Nephron (organoid): ENCODE data around the gene ZNF764.

Experiments used
- H3K27ac Mint-ChIP-seq, 3 experiments: 2 replicates each; pipeline ENCODE4 v1.8.0; 2020; ENCODE audit warnings: mixed read lengths in 3 of 3, mild to moderate bottlenecking in 2 of 3, moderate library complexity in 1 of 3
- H3K27me3 Mint-ChIP-seq: 2 replicates; pipeline ENCODE4 v1.8.0; 2021; ENCODE audit warnings: low read depth, mild to moderate bottlenecking, moderate library complexity, mixed read lengths
- H3K36me3 Mint-ChIP-seq: 2 replicates; pipeline ENCODE4 v1.8.0; 2020; ENCODE audit warnings: low read depth, mixed read lengths
- H3K4me1 Mint-ChIP-seq: 2 replicates; pipeline ENCODE4 v1.8.0; 2020; ENCODE audit warnings: mixed read lengths
- H3K4me3 Mint-ChIP-seq, 3 experiments: 2 replicates each; pipeline ENCODE4 v1.8.0; 2020; ENCODE audit warnings: mild to moderate bottlenecking in 3 of 3, mixed read lengths in 3 of 3, moderate library complexity in 2 of 3
- H3K9me3 Mint-ChIP-seq: 2 replicates; pipeline ENCODE4 v1.8.0; 2020; ENCODE audit warnings: mixed read lengths
- TF ChIP-seq, protein P1 (sequence below), 3 experiments: fragments of 200-600 bp; sonication (generic); IDR thresholded peaks; one replicate each; pipeline ENCODE4 v1.5.0; 2021; ENCODE audit warnings: antibody characterized with exemption in 3 of 3; ENCODE audit not compliant: unreplicated experiment in 3 of 3

The ZNF764 gene

GRCh38 chr16:30555315-30556124 lies 2.7 kb downstream of the ZNF764 start:
- Mint-ChIP-seq H3K4me1 (peaks cover 22% of the 10 kb centered on the region), H3K36me3 (peaks cover 28% of the 10 kb centered on the region), H3K27ac (peak overlapping the region; percentile 86 to 89 (median 88)), H3K27me3 (no peaks in the 10 kb centered on the region), H3K4me3 (peak overlapping the region; percentile 90 to 94 (median 91)), H3K9me3 (no peaks in the 10 kb centered on the region)
- TF ChIP-seq, protein P1, sequence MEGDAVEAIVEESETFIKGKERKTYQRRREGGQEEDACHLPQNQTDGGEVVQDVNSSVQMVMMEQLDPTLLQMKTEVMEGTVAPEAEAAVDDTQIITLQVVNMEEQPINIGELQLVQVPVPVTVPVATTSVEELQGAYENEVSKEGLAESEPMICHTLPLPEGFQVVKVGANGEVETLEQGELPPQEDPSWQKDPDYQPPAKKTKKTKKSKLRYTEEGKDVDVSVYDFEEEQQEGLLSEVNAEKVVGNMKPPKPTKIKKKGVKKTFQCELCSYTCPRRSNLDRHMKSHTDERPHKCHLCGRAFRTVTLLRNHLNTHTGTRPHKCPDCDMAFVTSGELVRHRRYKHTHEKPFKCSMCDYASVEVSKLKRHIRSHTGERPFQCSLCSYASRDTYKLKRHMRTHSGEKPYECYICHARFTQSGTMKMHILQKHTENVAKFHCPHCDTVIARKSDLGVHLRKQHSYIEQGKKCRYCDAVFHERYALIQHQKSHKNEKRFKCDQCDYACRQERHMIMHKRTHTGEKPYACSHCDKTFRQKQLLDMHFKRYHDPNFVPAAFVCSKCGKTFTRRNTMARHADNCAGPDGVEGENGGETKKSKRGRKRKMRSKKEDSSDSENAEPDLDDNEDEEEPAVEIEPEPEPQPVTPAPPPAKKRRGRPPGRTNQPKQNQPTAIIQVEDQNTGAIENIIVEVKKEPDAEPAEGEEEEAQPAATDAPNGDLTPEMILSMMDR (IDR thresholded peaks at IDR 0.05; ENCODE audit: unreplicated experiment in 3 of 3) = no peak

DNA sequence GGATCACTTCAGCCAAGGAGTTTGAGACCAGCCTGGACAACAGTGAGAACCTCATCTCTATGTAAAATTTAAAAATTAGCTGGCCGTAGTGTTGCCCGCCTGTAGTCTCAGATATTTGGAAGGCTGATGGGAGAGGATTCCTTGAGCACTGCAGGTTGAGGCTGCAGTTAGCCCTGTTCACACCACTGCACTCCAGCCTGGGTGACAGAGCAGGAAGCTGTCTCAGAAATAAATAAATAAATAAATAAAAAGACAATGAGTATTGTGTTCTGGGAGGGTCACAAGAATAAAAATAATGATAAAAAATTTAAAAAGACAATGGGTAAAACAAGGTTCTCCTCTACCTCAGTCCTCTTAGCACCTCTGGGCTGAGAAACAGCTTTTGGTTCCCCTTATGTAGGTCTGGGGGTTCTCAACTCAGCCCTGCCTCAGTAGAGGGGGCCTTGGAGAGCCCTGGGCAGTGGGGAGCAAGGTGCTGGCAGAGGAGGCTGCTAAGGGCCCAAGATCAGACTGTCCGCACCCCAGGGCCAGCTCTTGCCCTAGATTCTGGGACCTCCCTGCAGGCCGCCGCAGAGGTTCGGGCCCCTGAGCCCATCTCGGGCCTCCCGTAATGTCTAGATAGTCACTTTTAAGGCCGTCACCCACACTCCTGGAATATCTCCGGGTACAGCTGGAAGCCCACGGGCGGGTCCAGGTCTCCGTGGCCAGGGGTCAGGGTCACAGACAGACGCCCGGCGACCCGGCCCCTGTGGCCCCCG lies 3.4 kb downstream of the ZNF764 start:
- Mint-ChIP-seq H3K27me3 (no peaks in the 10 kb centered on the region), H3K4me3 (peak overlapping the region; percentile 50 to 64 (median 60)), H3K36me3 (peaks cover 28% of the 10 kb centered on the region), H3K4me1 (peaks cover 22% of the 10 kb centered on the region), H3K9me3 (no peaks in the 10 kb centered on the region), H3K27ac (peak overlapping the region in 2 of 3 experiments; percentile 51 to 52)
- TF ChIP-seq, protein P1 (IDR thresholded peaks at IDR 0.05; ENCODE audit: unreplicated experiment in 3 of 3) = no peak

- H3K9me3 Mint-ChIP-seq = no peaks in the 10 kb centered on the region
- peaks cover 34% of the 10 kb centered on the region for H3K36me3 Mint-ChIP-seq
- H3K27me3 Mint-ChIP-seq = no peaks in the 10 kb centered on the region
- H3K4me1 Mint-ChIP-seq = peaks cover 18% of the 10 kb centered on the region
- H3K4me3 Mint-ChIP-seq = peak overlapping the region in 2 of 3 experiments; percentile 62 to 64
- TF ChIP-seq, protein P1 (IDR thresholded peaks at IDR 0.05; ENCODE audit: unreplicated experiment in 3 of 3) = no peak
- H3K27ac Mint-ChIP-seq = peak overlapping the region in 1 of 3 experiments; percentile 66
Observed at GRCh38 chr16:30553393-30553899, 4.7 kb downstream of the ZNF764 start.

GRCh38 chr16:30552956-30553355 lies 5.2 kb downstream of the ZNF764 start:
- TF ChIP-seq, protein P1 (IDR thresholded peaks at IDR 0.05; ENCODE audit: unreplicated experiment in 3 of 3) = no peak
- Mint-ChIP-seq H3K9me3 (no peaks in the 10 kb centered on the region), H3K27ac (peak overlapping the region in 1 of 3 experiments; percentile 66), H3K4me3 (no peak overlapping the region), H3K27me3 (peaks cover 2% of the 10 kb centered on the region), H3K4me1 (peaks cover 18% of the 10 kb centered on the region), H3K36me3 (peaks cover 34% of the 10 kb centered on the region)

- Mint-ChIP-seq H3K27ac (no peak overlapping the region), H3K9me3 (no peaks in the 10 kb centered on the region), H3K27me3 (peaks cover 3% of the 10 kb centered on the region), H3K36me3 (peaks cover 34% of the 10 kb centered on the region), H3K4me3 (no peak overlapping the region), H3K4me1 (peaks cover 18% of the 10 kb centered on the region)
- TF ChIP-seq, protein P1 (IDR thresholded peaks at IDR 0.05; ENCODE audit: unreplicated experiment in 3 of 3) = no peak
Observed at GRCh38 chr16:30551781-30552180, 6.4 kb downstream of the ZNF764 start.
